Measurements from ENCODE around the gene POLR2B.
"Not testable (repeated sequence)": the region's sequence is repeated elsewhere in the genome, so short reads cannot be mapped to it uniquely, and the experiment has no call there.

Gene POLR2B

DNA sequence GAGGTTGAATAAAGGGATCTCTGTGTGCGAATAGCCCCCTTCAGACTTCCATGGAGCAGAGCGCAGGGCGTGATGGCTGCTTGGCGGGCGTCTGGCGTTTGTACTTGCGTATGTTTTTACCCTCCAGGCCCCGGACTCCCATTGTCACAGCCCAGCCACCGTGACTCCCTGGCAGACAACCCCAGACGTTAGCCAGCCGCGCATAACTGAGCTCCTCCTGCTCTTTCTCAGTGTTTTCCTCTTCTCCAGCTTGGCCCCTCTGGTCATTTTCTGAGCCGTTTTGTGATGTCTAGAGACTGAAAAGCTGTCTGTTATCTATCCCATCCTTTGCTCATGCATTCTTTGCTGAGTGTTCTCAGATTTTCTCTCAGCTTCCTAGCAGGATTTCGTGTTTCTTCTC, 77.2 kb downstream of the POLR2B start:
- DNase-seq (ENCODE audit: low read depth): no peak
- TF ChIP-seq, protein P1, sequence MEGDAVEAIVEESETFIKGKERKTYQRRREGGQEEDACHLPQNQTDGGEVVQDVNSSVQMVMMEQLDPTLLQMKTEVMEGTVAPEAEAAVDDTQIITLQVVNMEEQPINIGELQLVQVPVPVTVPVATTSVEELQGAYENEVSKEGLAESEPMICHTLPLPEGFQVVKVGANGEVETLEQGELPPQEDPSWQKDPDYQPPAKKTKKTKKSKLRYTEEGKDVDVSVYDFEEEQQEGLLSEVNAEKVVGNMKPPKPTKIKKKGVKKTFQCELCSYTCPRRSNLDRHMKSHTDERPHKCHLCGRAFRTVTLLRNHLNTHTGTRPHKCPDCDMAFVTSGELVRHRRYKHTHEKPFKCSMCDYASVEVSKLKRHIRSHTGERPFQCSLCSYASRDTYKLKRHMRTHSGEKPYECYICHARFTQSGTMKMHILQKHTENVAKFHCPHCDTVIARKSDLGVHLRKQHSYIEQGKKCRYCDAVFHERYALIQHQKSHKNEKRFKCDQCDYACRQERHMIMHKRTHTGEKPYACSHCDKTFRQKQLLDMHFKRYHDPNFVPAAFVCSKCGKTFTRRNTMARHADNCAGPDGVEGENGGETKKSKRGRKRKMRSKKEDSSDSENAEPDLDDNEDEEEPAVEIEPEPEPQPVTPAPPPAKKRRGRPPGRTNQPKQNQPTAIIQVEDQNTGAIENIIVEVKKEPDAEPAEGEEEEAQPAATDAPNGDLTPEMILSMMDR (IDR thresholded peaks at IDR 0.05; ENCODE audit: control insufficient read depth, extremely low read depth, insufficient read depth): no peak
- no peak overlapping the region for H3K4me3 ChIP-seq (ENCODE audit: low read depth, low read length)

DNA sequence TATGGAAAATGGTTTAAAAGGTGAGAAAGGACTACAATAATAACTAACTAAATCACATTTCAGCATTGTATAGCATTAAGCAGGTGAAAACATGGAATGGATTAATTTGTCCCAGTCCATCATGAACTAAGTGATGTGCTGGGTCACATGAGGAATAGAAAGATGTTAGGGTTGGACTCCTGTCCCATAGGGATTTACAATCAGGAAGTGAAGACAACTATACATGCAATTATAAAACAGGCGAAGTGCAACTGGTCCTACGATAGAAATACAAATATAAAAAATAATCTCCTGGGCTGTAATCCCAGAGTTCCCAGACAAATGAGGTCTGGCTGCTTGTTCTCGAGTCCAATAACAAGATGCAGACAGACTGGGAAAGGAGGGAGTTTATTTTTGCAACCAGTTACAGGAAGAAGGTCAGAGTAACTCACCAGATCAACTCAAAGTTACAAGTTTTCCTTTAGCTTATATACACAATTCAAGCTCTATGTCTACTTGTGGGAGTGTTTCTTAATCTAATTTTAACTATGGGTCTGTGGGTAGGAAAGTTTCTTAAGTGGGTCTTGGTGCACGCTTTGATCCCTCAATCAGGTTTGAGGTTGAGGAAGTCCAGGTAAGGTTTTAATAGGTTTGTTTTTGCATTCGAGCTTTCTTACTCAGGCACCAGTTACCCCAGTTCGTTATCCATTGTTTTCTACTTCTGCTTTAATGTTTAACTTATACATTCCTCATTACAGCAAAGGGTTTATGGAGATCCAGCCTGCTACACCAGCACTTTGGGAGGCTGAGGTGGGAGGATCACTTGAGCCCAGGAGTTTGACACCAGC, 81.4 kb downstream of the POLR2B start:
- TF ChIP-seq, protein P1 (IDR thresholded peaks at IDR 0.05; ENCODE audit: control insufficient read depth, extremely low read depth, insufficient read depth): no peak
- no peak overlapping the region for H3K4me3 ChIP-seq (ENCODE audit: low read depth, low read length)
- no peak for DNase-seq (ENCODE audit: low read depth)

DNA sequence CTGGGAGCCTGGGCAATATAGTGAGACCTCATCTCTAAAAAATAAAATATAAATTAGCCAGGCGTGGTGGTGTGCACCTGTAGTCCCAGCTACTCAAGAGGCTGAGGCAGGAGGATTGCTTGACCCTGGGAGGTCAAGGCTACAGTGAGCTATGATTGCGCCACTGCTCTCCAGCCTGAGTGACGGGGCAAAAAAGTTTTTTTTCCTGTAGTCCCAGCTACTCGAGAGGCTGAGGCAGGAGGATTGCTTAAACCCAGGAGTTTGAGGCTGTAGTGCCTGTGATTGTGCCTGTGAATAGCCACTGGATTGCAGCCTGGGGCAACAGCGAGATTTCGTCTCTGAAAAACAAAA, 82.0 kb downstream of the POLR2B start:
- not testable (repeated sequence) for H3K4me3 ChIP-seq (ENCODE audit: low read depth, low read length); DNase-seq (ENCODE audit: low read depth)

DNA sequence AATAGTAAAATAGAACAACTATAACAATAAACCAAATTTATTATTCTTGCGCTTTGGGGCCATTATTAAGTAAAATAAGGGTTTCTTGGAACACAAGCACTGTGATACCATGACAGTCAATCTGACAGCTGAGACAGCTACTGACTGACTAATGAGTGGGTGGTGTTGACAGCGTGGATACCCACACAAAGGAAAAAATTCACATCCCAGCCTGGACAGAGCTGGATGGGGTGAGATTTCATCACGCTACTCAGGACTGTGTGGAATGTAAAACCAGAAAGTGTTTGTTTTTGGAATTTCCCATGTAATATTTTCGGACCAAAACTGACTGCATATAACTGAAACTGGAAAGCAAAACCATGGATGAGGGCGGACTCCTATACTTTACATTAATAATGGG, 82.7 kb downstream of the POLR2B start:
- TF ChIP-seq, protein P1 (IDR thresholded peaks at IDR 0.05; ENCODE audit: control insufficient read depth, extremely low read depth, insufficient read depth): no peak
- H3K4me3 ChIP-seq (ENCODE audit: low read depth, low read length): no peak overlapping the region
- DNase-seq (ENCODE audit: low read depth): no peak

DNA sequence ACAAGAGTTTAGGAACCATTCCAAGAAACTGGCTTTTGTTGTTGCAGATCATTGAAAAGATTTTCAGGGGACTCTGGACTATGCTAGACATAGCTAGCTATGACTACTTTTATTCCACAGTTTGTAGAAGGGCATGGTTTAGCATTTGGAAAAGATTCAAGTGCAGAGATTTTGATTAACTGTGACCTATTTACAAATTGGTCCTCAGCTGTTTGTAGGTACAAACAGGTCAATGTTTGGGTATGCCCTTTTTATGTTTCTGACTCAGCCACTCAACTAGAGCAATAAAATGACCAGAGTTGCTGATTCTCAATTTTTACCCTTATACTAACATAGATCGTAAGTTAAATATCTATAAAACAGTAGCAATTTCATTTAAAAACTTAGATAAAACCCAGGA, 84.8 kb downstream of the POLR2B start:
- TF ChIP-seq, protein P1 (IDR thresholded peaks at IDR 0.05; ENCODE audit: control insufficient read depth, extremely low read depth, insufficient read depth): no peak
- H3K4me3 ChIP-seq (ENCODE audit: low read depth, low read length): no peak overlapping the region
- DNase-seq (ENCODE audit: low read depth): no peak

DNA sequence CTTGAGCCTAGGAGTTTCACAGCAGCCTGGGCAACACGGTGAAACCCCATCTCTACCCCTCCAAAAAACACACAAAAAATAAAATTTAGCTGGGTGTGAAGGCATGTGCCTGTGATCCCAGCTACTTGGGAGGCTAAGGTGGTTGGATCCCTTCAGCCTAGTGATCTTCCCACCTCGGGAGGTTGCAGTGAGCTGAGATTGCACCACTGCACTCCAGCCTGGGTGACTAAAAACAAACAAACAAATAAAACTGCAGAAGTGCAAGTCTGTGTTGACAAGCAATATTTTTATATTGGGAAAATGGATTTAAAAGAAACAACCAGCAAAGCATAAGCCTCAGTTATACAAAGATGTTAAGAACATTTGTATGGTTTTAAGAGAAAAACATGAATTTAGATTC, 85.4 kb downstream of the POLR2B start:
- TF ChIP-seq, protein P1 (IDR thresholded peaks at IDR 0.05; ENCODE audit: control insufficient read depth, extremely low read depth, insufficient read depth): no peak
- DNase-seq (ENCODE audit: low read depth): no peak
- H3K4me3 ChIP-seq (ENCODE audit: low read depth, low read length): no peak overlapping the region

DNA sequence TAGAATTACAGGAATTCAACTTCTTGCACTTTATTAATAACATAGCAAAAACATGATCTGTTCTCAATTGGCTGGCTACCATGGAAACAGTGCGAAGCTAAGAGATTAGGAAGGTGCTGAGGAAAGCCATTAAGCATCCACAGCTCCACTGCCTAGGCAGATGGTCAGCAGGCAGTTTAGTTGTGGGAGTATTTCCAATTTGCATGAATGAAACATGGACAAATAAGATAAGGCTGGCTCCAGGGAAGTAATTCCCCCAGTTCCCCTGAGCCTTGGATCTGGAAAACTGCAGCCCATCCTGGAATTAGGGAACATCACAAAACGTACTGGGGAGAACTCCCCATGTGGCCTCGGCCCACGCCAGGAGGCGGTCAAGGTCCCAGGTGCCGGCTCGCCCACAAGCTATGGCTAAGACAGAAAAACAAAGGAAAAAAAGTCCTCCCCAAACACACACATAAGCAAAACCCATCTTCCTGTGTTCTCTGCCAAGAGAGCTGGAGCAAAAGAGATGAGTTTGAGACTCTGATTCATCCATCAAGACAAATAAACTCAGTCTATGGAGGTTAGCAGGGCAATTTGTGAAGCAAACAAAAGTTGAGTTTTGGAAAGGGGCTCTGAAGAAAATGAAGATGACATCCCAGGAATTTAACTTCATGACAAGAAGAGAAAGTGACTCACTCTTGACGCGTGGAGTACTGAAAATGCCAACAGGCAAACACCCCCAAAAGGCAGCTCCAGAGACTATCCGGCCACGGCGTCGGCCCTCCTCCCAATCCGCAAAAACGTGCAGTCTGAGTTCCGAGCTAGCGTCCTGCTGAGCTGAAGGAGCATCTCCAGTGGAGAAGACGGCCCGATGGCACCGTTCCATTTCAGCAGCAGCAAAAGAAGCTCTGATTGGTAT, 86.4 kb downstream of the POLR2B start:
- DNase-seq (ENCODE audit: low read depth): no peak
- TF ChIP-seq, protein P1 (IDR thresholded peaks at IDR 0.05; ENCODE audit: control insufficient read depth, extremely low read depth, insufficient read depth): no peak
- no peak overlapping the region for H3K4me3 ChIP-seq (ENCODE audit: low read depth, low read length)

Data from LNCaP clone FGC (cell line).